Neural crest cell (in vitro differentiated cells): ENCODE results near the gene MAPK14. TPM values are rescaled to one million over a fixed set of nuclear protein-coding genes. Genes with fewer than 3 reads are reported as not detected.
"Not testable (repeated sequence)": the region's sequence is repeated elsewhere in the genome, so short reads cannot be mapped to it uniquely, and the experiment has no call there.

Source experiments
- DNase-seq: peaks from one replicate; pipeline ENCODE4 v3.0.0; 2021; ENCODE audit warnings: low read depth, mixed read lengths, low spot score
- H3K27ac Mint-ChIP-seq: one replicate; pipeline ENCODE4 v1.8.0; 2021; ENCODE audit warnings: mild to moderate bottlenecking, mixed read lengths; ENCODE audit not compliant: unreplicated experiment
- H3K27me3 Mint-ChIP-seq: 2 replicates; pipeline ENCODE4 v1.8.0; 2021; ENCODE audit warnings: low read depth, mild to moderate bottlenecking, mixed read lengths
- H3K36me3 Mint-ChIP-seq: 2 replicates; pipeline ENCODE4 v1.8.0; 2021; ENCODE audit warnings: low read depth, mild to moderate bottlenecking, mixed read lengths
- H3K4me1 Mint-ChIP-seq: 2 replicates; pipeline ENCODE4 v1.8.0; 2021; ENCODE audit warnings: mixed read lengths
- H3K4me3 Mint-ChIP-seq: one replicate; pipeline ENCODE4 v1.8.0; 2021; ENCODE audit warnings: mild to moderate bottlenecking, mixed read lengths
- H3K9me3 Mint-ChIP-seq: 2 replicates; pipeline ENCODE4 v1.8.0; 2021; ENCODE audit warnings: mixed read lengths
- CTCF ChIP-seq: fragments of 200-600 bp; sonication (generic); conservative IDR thresholded peaks from 2 replicates; pipeline ENCODE4 v1.5.0; 2021; ENCODE audit warnings: antibody characterized with exemption, mild to moderate bottlenecking
- total RNA-seq: library from RNA; stranded (reverse); gene quantifications from 2 replicates; pipeline ENCODE4 v1.2.1, GENCODE V29; 2021

MAPK14 gene
- total RNA-seq, 1 donor from 2014 or later = 31.6 TPM

DNA sequence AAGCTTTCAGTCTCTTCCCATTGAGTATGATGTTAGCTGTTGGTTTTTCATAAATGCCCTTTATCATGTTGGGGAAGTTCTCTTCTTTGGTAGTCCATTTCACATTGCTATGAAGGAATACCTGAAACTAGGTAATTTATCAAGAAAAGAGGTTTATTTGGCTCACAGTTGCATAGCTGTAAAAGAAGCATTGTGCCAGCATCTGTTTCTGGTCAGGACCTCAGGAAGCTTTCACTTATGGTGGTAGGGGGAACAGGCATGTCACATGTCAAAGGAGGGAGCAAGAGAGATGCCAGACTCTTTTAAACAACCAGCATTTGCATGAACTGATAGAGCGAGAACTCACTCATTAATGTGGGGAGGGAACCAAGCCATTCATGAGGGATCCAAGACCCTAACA is 54.7 kb downstream of the MAPK14 start:
- Mint-ChIP-seq H3K9me3 (peaks cover 37% of the 10 kb centered on the region), H3K36me3 (peaks cover 71% of the 10 kb centered on the region), H3K4me1 (no peaks in the 10 kb centered on the region), H3K4me3 (no peak overlapping the region), H3K27me3 (no peaks in the 10 kb centered on the region), H3K27ac (no peak overlapping the region)
- DNase-seq = no peak
- no peak for TF ChIP-seq CTCF

GRCh38 chr6:36083446-36083845 is 55.8 kb downstream of the MAPK14 start:
- H3K36me3 Mint-ChIP-seq = peaks cover 79% of the 10 kb centered on the region
- peaks cover 45% of the 10 kb centered on the region for H3K9me3 Mint-ChIP-seq
- no peak overlapping the region for H3K27ac Mint-ChIP-seq

DNA sequence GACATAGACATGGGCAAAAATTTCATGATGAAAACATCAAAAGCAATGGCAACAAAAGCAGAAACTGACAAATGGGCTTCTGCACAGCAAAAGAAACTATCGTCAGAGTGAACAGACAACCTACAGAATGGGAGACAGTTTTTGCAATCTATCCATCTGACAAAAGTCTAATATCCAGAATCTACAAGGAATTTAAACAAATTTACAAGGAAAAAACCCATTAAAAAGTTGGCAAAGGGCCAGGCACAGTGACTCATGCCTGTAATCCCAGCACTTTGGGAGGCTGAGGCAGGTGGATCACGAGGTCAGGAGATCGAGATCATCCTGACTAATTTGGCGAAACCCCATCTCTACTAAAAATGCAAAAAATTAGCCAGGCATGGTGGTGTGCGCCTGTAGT is 60.6 kb downstream of the MAPK14 start:
- not testable (repeated sequence) for DNase-seq, H3K27me3 Mint-ChIP-seq, H3K27ac Mint-ChIP-seq

More at GRCh38 chr6:36083446-36083845, 55.8 kb downstream of the MAPK14 start:
- H3K27me3 Mint-ChIP-seq = no peaks in the 10 kb centered on the region
- no peak overlapping the region for H3K4me3 Mint-ChIP-seq
- TF ChIP-seq CTCF = no peak
- DNase-seq = no peak
- no peaks in the 10 kb centered on the region for H3K4me1 Mint-ChIP-seq

GRCh38 chr6:36089048-36089447 is 61.4 kb downstream of the MAPK14 start:
- no peak for DNase-seq
- Mint-ChIP-seq H3K36me3 (peaks cover 42% of the 10 kb centered on the region), H3K9me3 (peaks cover 30% of the 10 kb centered on the region), H3K27ac (no peak overlapping the region), H3K4me1 (no peaks in the 10 kb centered on the region), H3K4me3 (no peak overlapping the region), H3K27me3 (no peaks in the 10 kb centered on the region)
- TF ChIP-seq CTCF = no peak

More for the DNA sequence above, 60.6 kb downstream of the MAPK14 start:
- Mint-ChIP-seq H3K9me3 (peaks cover 30% of the 10 kb centered on the region), H3K36me3 (peaks cover 51% of the 10 kb centered on the region)
- H3K4me1 Mint-ChIP-seq, H3K4me3 Mint-ChIP-seq: not testable (repeated sequence)

DNA sequence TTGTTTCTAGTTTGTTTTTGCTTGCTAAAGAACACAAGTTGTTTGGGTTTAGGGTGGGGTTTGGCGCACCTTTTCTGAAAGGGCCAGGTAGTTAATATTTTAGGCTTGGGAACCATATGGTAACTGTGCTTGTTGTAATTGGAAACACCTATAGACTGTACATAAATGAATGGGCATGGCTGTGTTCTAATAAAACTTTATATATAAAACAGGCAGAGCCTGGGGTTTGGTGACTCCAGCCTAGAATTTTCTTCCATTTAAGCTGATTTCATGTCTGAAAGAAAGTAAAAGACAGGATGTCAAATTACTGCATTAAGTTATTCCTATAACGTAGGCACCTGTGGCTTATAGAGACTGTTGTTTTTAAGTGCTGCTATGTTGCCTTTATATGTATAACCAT is 66.6 kb downstream of the MAPK14 start:
- Mint-ChIP-seq H3K27ac (no peak overlapping the region), H3K4me3 (no peak overlapping the region), H3K36me3 (peaks cover 5% of the 10 kb centered on the region)

More for the DNA sequence above, 66.6 kb downstream of the MAPK14 start:
- H3K4me1 Mint-ChIP-seq = peaks cover 6% of the 10 kb centered on the region
- TF ChIP-seq CTCF = no peak
- no peak for DNase-seq
- no peaks in the 10 kb centered on the region for H3K9me3 Mint-ChIP-seq
- no peaks in the 10 kb centered on the region for H3K27me3 Mint-ChIP-seq
